Cardiac muscle cell (in vitro differentiated cells and primary cell): ENCODE results near the gene HACD2. TPM values are rescaled to one million over a fixed set of nuclear protein-coding genes. Genes with fewer than 3 reads are reported as not detected.
"Not testable (repeated sequence)": the region's sequence is repeated elsewhere in the genome, so short reads cannot be mapped to it uniquely, and the experiment has no call there.

Source experiments
- DNase-seq, 2 donors: peaks; one replicate each; pipeline versions ENCODE4 v3.0.0 to v3.0.0-alpha.2; 2010 to 2017; ENCODE audit warnings: low read depth in 1 of 2, low spot score in 1 of 2
- H3K27ac ChIP-seq: fragments of 200-600 bp; sonication (generic); 2 replicates; pipeline ENCODE4 v1.5.1; 2016
- H3K27me3 ChIP-seq: fragments of 200-600 bp; sonication (generic); 2 replicates; pipeline ENCODE4 v1.6.0; 2016; ENCODE audit warnings: control low read depth
- H3K36me3 ChIP-seq: fragments of 200-600 bp; sonication (generic); 2 replicates; pipeline ENCODE4 v1.5.1; 2016; ENCODE audit warnings: control low read depth
- H3K4me1 ChIP-seq: fragments of 200-600 bp; sonication (generic); 2 replicates; pipeline ENCODE4 v1.8.1; 2017; ENCODE audit warnings: low read depth, mild to moderate bottlenecking, mixed run types
- H3K4me3 ChIP-seq: fragments of 200-600 bp; sonication (generic); 2 replicates; pipeline ENCODE4 v1.5.1; 2016; ENCODE audit warnings: mild to moderate bottlenecking
- H3K9me3 ChIP-seq: fragments of 200-600 bp; sonication (generic); 2 replicates; pipeline ENCODE4 v1.5.1; 2017; ENCODE audit warnings: low read depth, mild to moderate bottlenecking, control low read depth
- CTCF ChIP-seq: IDR thresholded peaks from 2 replicates; pipeline ENCODE4 v1.5.1; 2012; ENCODE audit warnings: low read depth, mild to moderate bottlenecking, low read length
- polyA plus RNA-seq: library from polyadenylated mRNA; unstranded; fragments of >200 nt; fragmentation: Nextera tagmentation; extraction: Ambion mirVana; gene quantifications from 2 replicates; pipeline ENCODE4 v1.2.1, GENCODE V29; 2016
- total RNA-seq: library from RNA; depleted of rRNA; stranded (reverse); fragments of >200 nt; gene quantifications from 2 replicates; pipeline ENCODE4 v1.2.3, GENCODE V29; 2016

The HACD2 gene
- total and polyA plus RNA-seq, 2 experiments from 2014 or later = 9.1 to 13.6 TPM

GRCh38 chr3:123618076-123618708 lies 33.3 kb upstream of the HACD2 start:
- no peaks in the 10 kb centered on the region for H3K27me3 ChIP-seq
- H3K9me3 ChIP-seq = no peaks in the 10 kb centered on the region
- no peak overlapping the region for H3K4me3 ChIP-seq
- no peak for DNase-seq
- no peaks in the 10 kb centered on the region for H3K4me1 ChIP-seq
- TF ChIP-seq CTCF = no peak
- H3K36me3 ChIP-seq = no peaks in the 10 kb centered on the region
- H3K27ac ChIP-seq = no peak overlapping the region

GRCh38 chr3:123616593-123616992 lies 31.7 kb upstream of the HACD2 start:
- Histone ChIP-seq H3K4me3 (no peak overlapping the region), H3K9me3 (no peaks in the 10 kb centered on the region), H3K27ac (no peak overlapping the region), H3K27me3 (no peaks in the 10 kb centered on the region), H3K36me3 (no peaks in the 10 kb centered on the region), H3K4me1 (no peaks in the 10 kb centered on the region)
- no peak for TF ChIP-seq CTCF
- no peak for DNase-seq

- no peaks in the 10 kb centered on the region for H3K27me3 ChIP-seq
- H3K36me3 ChIP-seq = no peaks in the 10 kb centered on the region
- peaks cover 7% of the 10 kb centered on the region for H3K4me1 ChIP-seq
- no peak overlapping the region for H3K27ac ChIP-seq
- TF ChIP-seq CTCF = no peak
- H3K4me3 ChIP-seq = no peak overlapping the region
- H3K9me3 ChIP-seq = no peaks in the 10 kb centered on the region
- no peak for DNase-seq
Measured at GRCh38 chr3:123613543-123613942, 28.7 kb upstream of the HACD2 start.

GRCh38 chr3:123611674-123612073 lies 26.8 kb upstream of the HACD2 start:
- H3K4me3 ChIP-seq, H3K9me3 ChIP-seq, DNase-seq, H3K36me3 ChIP-seq, H3K27me3 ChIP-seq, H3K27ac ChIP-seq: not testable (repeated sequence)
- H3K4me1 ChIP-seq = peaks cover 11% of the 10 kb centered on the region

GRCh38 chr3:123611082-123611481 lies 26.2 kb upstream of the HACD2 start:
- TF ChIP-seq CTCF = no peak

GRCh38 chr3:123610331-123610730 lies 25.5 kb upstream of the HACD2 start:
- H3K9me3 ChIP-seq = no peaks in the 10 kb centered on the region
- DNase-seq = no peak
- no peak overlapping the region for H3K4me3 ChIP-seq
- TF ChIP-seq CTCF = no peak
- H3K27ac ChIP-seq = no peak overlapping the region
- H3K27me3 ChIP-seq = no peaks in the 10 kb centered on the region
- no peaks in the 10 kb centered on the region for H3K36me3 ChIP-seq
- H3K4me1 ChIP-seq = peaks cover 11% of the 10 kb centered on the region

More at GRCh38 chr3:123611082-123611481, 26.2 kb upstream of the HACD2 start:
- Histone ChIP-seq H3K36me3 (no peaks in the 10 kb centered on the region), H3K4me1 (peaks cover 11% of the 10 kb centered on the region), H3K27ac (no peak overlapping the region), H3K27me3 (no peaks in the 10 kb centered on the region), H3K9me3 (no peaks in the 10 kb centered on the region), H3K4me3 (no peak overlapping the region)
- DNase-seq = no peak
